Left ventricle myocardium inferior (tissue), 1 donor: ENCODE results near the gene GPC5. TPM values are rescaled to one million over a fixed set of nuclear protein-coding genes. Genes with fewer than 3 reads are reported as not detected.
A peak's percentile ranks its signal among the peaks of the same experiment; 100 is the strongest.

Source experiments
- DNase-seq: peaks from one replicate; pipeline ENCODE4 v3.0.0-alpha.2; 2020
- H3K27ac ChIP-seq: fragments of 200-600 bp; replicated peaks from 2 replicates; pipeline ENCODE4 v1.8.0; 2021
- H3K27me3 ChIP-seq: fragments of 200-600 bp; 2 replicates; pipeline ENCODE4 v1.8.0; 2021; ENCODE audit warnings: low read depth
- H3K36me3 ChIP-seq: fragments of 200-600 bp; 2 replicates; pipeline ENCODE4 v1.8.0; 2021
- H3K4me1 ChIP-seq: fragments of 200-600 bp; 2 replicates; pipeline ENCODE4 v1.8.0; 2021
- H3K4me3 ChIP-seq: fragments of 200-600 bp; 2 replicates; pipeline ENCODE4 v1.8.0; 2021; ENCODE audit warnings: mild to moderate bottlenecking, moderate library complexity
- H3K9me3 ChIP-seq: fragments of 200-600 bp; replicated peaks from 2 replicates; pipeline ENCODE4 v1.8.0; 2021
- CTCF ChIP-seq: fragments of 200-600 bp; IDR thresholded peaks from 2 replicates; pipeline ENCODE4 v1.8.0; 2021; ENCODE audit warnings: antibody characterized with exemption, mild to moderate bottlenecking, borderline replicate concordance
- intact Hi-C: fragments of 100-400 bp; cut with micrococcal nuclease; formaldehyde crosslinking; loops from one replicate; pipeline ENCODE4 v1.11.0; 2022
- total RNA-seq: library from RNA; stranded (reverse); fragmentation: NEBNext Ultra II Directional; extraction: Animal tissue kit (Norgen Biotek cat#: 25700); gene quantifications from one replicate; pipeline ENCODE4 v1.2.1, GENCODE V29; 2021
- donor health status: DM: no; HTN: yes; CAD: no; lungs with severe emphysema.

Gene GPC5
- total RNA-seq, 1 donor from 2014 or later = 1.5 TPM

GRCh38 chr13:92197669-92198068 lies 799.2 kb downstream of the GPC5 start:
- no peak for TF ChIP-seq CTCF
- intact Hi-C loops = no loop called here

GRCh38 chr13:92218615-92219014 lies 820.2 kb downstream of the GPC5 start:
- no peaks in the 10 kb centered on the region for H3K36me3 ChIP-seq
- intact Hi-C loops = no loop called here
- TF ChIP-seq CTCF = no peak
- no peaks in the 10 kb centered on the region for H3K9me3 ChIP-seq
- no peak overlapping the region for H3K4me3 ChIP-seq
- H3K27me3 ChIP-seq = no peaks in the 10 kb centered on the region
- no peaks in the 10 kb centered on the region for H3K4me1 ChIP-seq
- H3K27ac ChIP-seq = no peak overlapping the region
- DNase-seq = no peak

More at GRCh38 chr13:92197669-92198068, 799.2 kb downstream of the GPC5 start:
- no peak overlapping the region for H3K27ac ChIP-seq
- DNase-seq = no peak
- no peaks in the 10 kb centered on the region for H3K36me3 ChIP-seq
- no peak overlapping the region for H3K4me3 ChIP-seq
- H3K9me3 ChIP-seq = no peaks in the 10 kb centered on the region
- no peaks in the 10 kb centered on the region for H3K27me3 ChIP-seq
- no peaks in the 10 kb centered on the region for H3K4me1 ChIP-seq

GRCh38 chr13:92221916-92222315 lies 823.5 kb downstream of the GPC5 start:
- no peaks in the 10 kb centered on the region for H3K9me3 ChIP-seq
- no peaks in the 10 kb centered on the region for H3K27me3 ChIP-seq
- H3K36me3 ChIP-seq = no peaks in the 10 kb centered on the region
- intact Hi-C loops = no loop called here
- DNase-seq = no peak
- H3K4me3 ChIP-seq = no peak overlapping the region
- H3K27ac ChIP-seq = no peak overlapping the region
- no peak for TF ChIP-seq CTCF
- H3K4me1 ChIP-seq = no peaks in the 10 kb centered on the region

- H3K4me3 ChIP-seq = no peak overlapping the region
- intact Hi-C loops = no loop called here
- no peaks in the 10 kb centered on the region for H3K36me3 ChIP-seq
- H3K27me3 ChIP-seq = no peaks in the 10 kb centered on the region
- no peak for DNase-seq
- no peaks in the 10 kb centered on the region for H3K4me1 ChIP-seq
- H3K9me3 ChIP-seq = no peaks in the 10 kb centered on the region
- peak overlapping the region; percentile 58 for H3K27ac ChIP-seq
- no peak for TF ChIP-seq CTCF
Measured at GRCh38 chr13:92224052-92224821, 825.8 kb downstream of the GPC5 start.

GRCh38 chr13:92224825-92225224 lies 826.4 kb downstream of the GPC5 start:
- intact Hi-C loops = no loop called here
- H3K27ac ChIP-seq = peak overlapping the region; percentile 58
- no peak for TF ChIP-seq CTCF

More at GRCh38 chr13:92224825-92225224, 826.4 kb downstream of the GPC5 start:
- Histone ChIP-seq H3K4me1 (no peaks in the 10 kb centered on the region), H3K36me3 (no peaks in the 10 kb centered on the region), H3K9me3 (no peaks in the 10 kb centered on the region), H3K27me3 (no peaks in the 10 kb centered on the region), H3K4me3 (no peak overlapping the region)
- DNase-seq = no peak
